Motor neuron (in vitro differentiated cells): Measurements from ENCODE around the gene TESK2. TPM values are rescaled to one million over a fixed set of nuclear protein-coding genes. Genes with fewer than 3 reads are reported as not detected.
"Not testable (repeated sequence)": the region's sequence is repeated elsewhere in the genome, so short reads cannot be mapped to it uniquely, and the experiment has no call there.

Experiments
- ATAC-seq, 8 experiments: fragments of 200-7000 bp; cut with Tn5 transposase; replicated peaks in 6 of 8; 2 replicates each; pipeline ENCODE4 v1.8.0; 2021; ENCODE audit warnings: mild to moderate bottlenecking in 8 of 8, moderate library complexity in 8 of 8
- H3K27ac ChIP-seq, 2 donors: fragments of 250-450 bp; sonication (Bioruptor Pico); 2 replicates each; pipeline ENCODE4 v1.9.0; 2021; ENCODE audit warnings: antibody characterized with exemption in 2 of 2, mild to moderate bottlenecking in 2 of 2, moderate library complexity in 1 of 2
- H3K4me1 ChIP-seq, 2 donors: fragments of 250-450 bp; sonication (Bioruptor Pico); replicated peaks in 1 of 2; 2 replicates each; pipeline ENCODE4 v1.6.1; 2021; ENCODE audit warnings: antibody characterized with exemption in 2 of 2, mild to moderate bottlenecking in 2 of 2, moderate library complexity in 1 of 2
- H3K4me3 ChIP-seq, 5 donors: fragments of 250-450 bp; sonication (Bioruptor Pico); 2 replicates each; pipeline ENCODE4 v1.9.0; 2021; ENCODE audit warnings: antibody characterized with exemption in 5 of 5, mild to moderate bottlenecking in 5 of 5, moderate library complexity in 4 of 5
- WGBS, 10 experiments: fragments of 450-650 bp; shearing (Covaris generic); methylation state at CpG; one replicate each; pipeline ENCODE4 v1.0.0; 2022; 5-methylcytosine and 5-hydroxymethylcytosine counted together
- in situ Hi-C, 9 experiments: fragments of 400-800 bp; cut with MboI; loops; one replicate each; pipeline ENCODE4 v1.15.0; 2021; ENCODE audit warnings: low sequenced_read_pairs in 9 of 9, low pct_unique_long_range_greater_than_20kb in 2 of 9; ENCODE audit not compliant: unreplicated experiment in 9 of 9
- total RNA-seq, 8 experiments: library from RNA; unstranded; fragments of 300-600 nt; gene quantifications; 2 replicates each; pipeline versions ENCODE4 v1.2.3 to v1.2.4, GENCODE V29; 2022

The TESK2 gene
- total RNA-seq, 8 experiments from 2014 or later, result 1.1 to 17.3 (median 2.0) TPM

GRCh38 chr1:45519774-45520173 is 28.8 kb upstream of the TESK2 start:
- ATAC-seq, in situ Hi-C loops, H3K27ac ChIP-seq, H3K4me3 ChIP-seq: not testable (repeated sequence)
- peaks cover 17 to 19% of the 10 kb centered on the region in 2 donors for H3K4me1 ChIP-seq
- 0 to 88% (median 76%) methylated on average over 1 to 13 of the region's 16 CpGs; no CpG with 5 or more reads in 1 of the 10 experiments for WGBS, 10 experiments

- Histone ChIP-seq H3K27ac (no peak overlapping the region), H3K4me3 (no peak overlapping the region), H3K4me1 (peaks cover 17 to 19% of the 10 kb centered on the region in 2 donors)
- ATAC-seq, result no peak
- in situ Hi-C loops, result no loop called here
- 0 to 44% (median 17%) methylated on average over 1 of the region's 1 CpG; no CpG with 5 or more reads in 2 of the 10 experiments for WGBS, 10 experiments
These were observed 27.9 kb upstream of the TESK2 start for GRCh38 chr1:45518910-45519309.

GRCh38 chr1:45518366-45518765 is 27.4 kb upstream of the TESK2 start:
- 86 to 100% (median 98%) methylated on average over 1 to 4 of the region's 4 CpGs; no CpG with 5 or more reads in 2 of the 10 experiments for WGBS, 10 experiments
- ATAC-seq, in situ Hi-C loops, H3K27ac ChIP-seq, H3K4me3 ChIP-seq: not testable (repeated sequence)
- H3K4me1 ChIP-seq, result peaks cover 17 to 19% of the 10 kb centered on the region in 2 donors

GRCh38 chr1:45516465-45516864 is 25.5 kb upstream of the TESK2 start:
- Histone ChIP-seq H3K4me3 (no peak overlapping the region), H3K27ac (no peak overlapping the region), H3K4me1 (peaks cover 11 to 12% of the 10 kb centered on the region in 2 donors)
- ATAC-seq, result no peak
- 81 to 100% (median 100%) methylated on average over 1 to 4 of the region's 4 CpGs; no CpG with 5 or more reads in 3 of the 10 experiments for WGBS, 10 experiments
- in situ Hi-C loops, result no loop called here

GRCh38 chr1:45516036-45516435 is 25.1 kb upstream of the TESK2 start:
- H3K4me1 ChIP-seq, result peaks cover 11 to 12% of the 10 kb centered on the region in 2 donors
- no peak overlapping the region for H3K27ac ChIP-seq
- no peak for ATAC-seq
- in situ Hi-C loops, result no loop called here
- no peak overlapping the region for H3K4me3 ChIP-seq
- 30 to 100% (median 90%) methylated on average over 2 to 3 of the region's 3 CpGs; no CpG with 5 or more reads in 3 of the 10 experiments for WGBS, 10 experiments

- WGBS, 10 experiments, result 83 to 100% (median 92%) methylated on average over 1 to 6 of the region's 9 CpGs; no CpG with 5 or more reads in 5 of the 10 experiments
- H3K4me3 ChIP-seq, in situ Hi-C loops, H3K27ac ChIP-seq, H3K4me1 ChIP-seq, ATAC-seq: not testable (repeated sequence)
These were observed 22.7 kb upstream of the TESK2 start for GRCh38 chr1:45513532-45514260.

- in situ Hi-C loops, result no loop called here
- H3K4me1 ChIP-seq, result no peaks in the 10 kb centered on the region
- no peak overlapping the region for H3K4me3 ChIP-seq
- 83 to 100% (median 100%) methylated on average over 1 of the region's 1 CpG; no CpG with 5 or more reads in 6 of the 10 experiments for WGBS, 10 experiments
- no peak overlapping the region for H3K27ac ChIP-seq
- ATAC-seq, result peak in 7 of 8 experiments; percentile 5 to 59 (median 32)
These were observed 21.7 kb upstream of the TESK2 start for GRCh38 chr1:45512641-45513054.

- no peaks in the 10 kb centered on the region for H3K4me1 ChIP-seq
- ATAC-seq, result no peak
- in situ Hi-C loops, result no loop called here
- H3K4me3 ChIP-seq, result no peak overlapping the region
- H3K27ac ChIP-seq, result no peak overlapping the region
- WGBS, 10 experiments, result 80 to 100% (median 97%) methylated on average over 1 to 4 of the region's 4 CpGs; no CpG with 5 or more reads in 3 of the 10 experiments
These were observed 20.1 kb upstream of the TESK2 start for GRCh38 chr1:45510972-45511527.

- no peak for ATAC-seq
- no peak overlapping the region for H3K4me3 ChIP-seq
- 60 to 100% (median 72%) methylated on average over 2 to 8 of the region's 9 CpGs; no CpG with 5 or more reads in 1 of the 10 experiments for WGBS, 10 experiments
- H3K27ac ChIP-seq, result no peak overlapping the region
- in situ Hi-C loops, result no loop called here
- H3K4me1 ChIP-seq, result no peaks in the 10 kb centered on the region
These were observed 19.3 kb upstream of the TESK2 start for GRCh38 chr1:45510036-45510971.

- 75 to 89% (median 85%) methylated on average over 4 to 13 of the region's 15 CpGs; no CpG with 5 or more reads in 4 of the 10 experiments for WGBS, 10 experiments
- Histone ChIP-seq H3K4me1 (no peaks in the 10 kb centered on the region), H3K4me3 (no peak overlapping the region), H3K27ac (no peak overlapping the region)
- in situ Hi-C loops, result loop anchor here in 1 of 9 experiments (10.0 kb wide), 1 partner anchor 56 kb away; no protein-coding TSS in a partner anchor
- peak; percentile 14 to 44 (median 34) for ATAC-seq
These were observed 17.6 kb upstream of the TESK2 start for GRCh38 chr1:45508295-45509151.

GRCh38 chr1:45507893-45508292 is 16.9 kb upstream of the TESK2 start:
- in situ Hi-C loops, result loop anchor here in 1 of 9 experiments (10.0 kb wide), 1 partner anchor 57 kb away; no protein-coding TSS in a partner anchor
- WGBS, 10 experiments, result 90 to 100% (median 98%) methylated on average over 3 to 4 of the region's 4 CpGs; no CpG with 5 or more reads in 6 of the 10 experiments
- ATAC-seq, result peak in 6 of 8 experiments; percentile 2 to 18 (median 6)
- H3K4me1 ChIP-seq, result no peaks in the 10 kb centered on the region
- H3K27ac ChIP-seq, result no peak overlapping the region
- no peak overlapping the region for H3K4me3 ChIP-seq

- WGBS, 10 experiments, result 60 to 100% (median 93%) methylated on average over 1 to 6 of the region's 6 CpGs; no CpG with 5 or more reads in 4 of the 10 experiments
- Histone ChIP-seq H3K4me3 (no peak overlapping the region), H3K4me1 (no peaks in the 10 kb centered on the region), H3K27ac (no peak overlapping the region)
- ATAC-seq, result peak in 3 of 8 experiments; percentile 7 to 15 (median 13)
- in situ Hi-C loops, result loop anchor here in 1 of 9 experiments (10.0 kb wide), 1 partner anchor 58 kb away; no protein-coding TSS in a partner anchor
These were observed 16.2 kb upstream of the TESK2 start for GRCh38 chr1:45507195-45507594.
